ENCODE results near the gene KCNQ1. TPM values are rescaled to one million over a fixed set of nuclear protein-coding genes. Genes with fewer than 3 reads are reported as not detected.

Gene KCNQ1
- total and polyA plus RNA-seq, 4 donors = 15.4 to 41.7 (median 26.2) TPM

- ATAC-seq (ENCODE audit: insufficient read depth, low FRiP score) (no peak), DNase-seq (peak; percentile 57 to 75 (median 61))
- peaks cover 9 to 26% (median 15%) of the 10 kb centered on the region in 3 donors for H3K27me3 ChIP-seq (ENCODE audit: control insufficient read depth in 3 of 3, insufficient read depth in 3 of 3, low read length in 2 of 3)
- H3K4me3 ChIP-seq = no peak overlapping the region
- H3K9me3 ChIP-seq (ENCODE audit: control insufficient read depth in 4 of 4, insufficient read depth in 3 of 4, low read length in 3 of 4) = peaks cover 0 to 6% (median 0%) of the 10 kb centered on the region in 4 donors
- peaks cover 0 to 67% (median 13%) of the 10 kb centered on the region in 5 donors for H3K4me1 ChIP-seq (ENCODE audit: control insufficient read depth in 5 of 5, insufficient read depth in 5 of 5, low read length in 5 of 5)
- no peaks in the 10 kb centered on the region for H3K36me3 ChIP-seq (ENCODE audit: control insufficient read depth in 4 of 4, insufficient read depth in 4 of 4, low read length in 4 of 4)
- TF ChIP-seq, protein P1, sequence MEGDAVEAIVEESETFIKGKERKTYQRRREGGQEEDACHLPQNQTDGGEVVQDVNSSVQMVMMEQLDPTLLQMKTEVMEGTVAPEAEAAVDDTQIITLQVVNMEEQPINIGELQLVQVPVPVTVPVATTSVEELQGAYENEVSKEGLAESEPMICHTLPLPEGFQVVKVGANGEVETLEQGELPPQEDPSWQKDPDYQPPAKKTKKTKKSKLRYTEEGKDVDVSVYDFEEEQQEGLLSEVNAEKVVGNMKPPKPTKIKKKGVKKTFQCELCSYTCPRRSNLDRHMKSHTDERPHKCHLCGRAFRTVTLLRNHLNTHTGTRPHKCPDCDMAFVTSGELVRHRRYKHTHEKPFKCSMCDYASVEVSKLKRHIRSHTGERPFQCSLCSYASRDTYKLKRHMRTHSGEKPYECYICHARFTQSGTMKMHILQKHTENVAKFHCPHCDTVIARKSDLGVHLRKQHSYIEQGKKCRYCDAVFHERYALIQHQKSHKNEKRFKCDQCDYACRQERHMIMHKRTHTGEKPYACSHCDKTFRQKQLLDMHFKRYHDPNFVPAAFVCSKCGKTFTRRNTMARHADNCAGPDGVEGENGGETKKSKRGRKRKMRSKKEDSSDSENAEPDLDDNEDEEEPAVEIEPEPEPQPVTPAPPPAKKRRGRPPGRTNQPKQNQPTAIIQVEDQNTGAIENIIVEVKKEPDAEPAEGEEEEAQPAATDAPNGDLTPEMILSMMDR (IDR thresholded peaks at IDR 0.05; ENCODE audit: control extremely low read depth, extremely low read depth) = no peak
- H3K9ac ChIP-seq (ENCODE audit: insufficient read depth in 1 of 2, low read length in 2 of 2) = no peak overlapping the region
- H3K27ac ChIP-seq (ENCODE audit: low read depth in 1 of 2, low read length in 1 of 2) = no peak overlapping the region
- WGBS, 2 donors = 89 to 91% methylated on average over 11 of the region's 11 CpGs
Measured at GRCh38 chr11:2865922-2866577, 421.2 kb downstream of the KCNQ1 start.

DNA sequence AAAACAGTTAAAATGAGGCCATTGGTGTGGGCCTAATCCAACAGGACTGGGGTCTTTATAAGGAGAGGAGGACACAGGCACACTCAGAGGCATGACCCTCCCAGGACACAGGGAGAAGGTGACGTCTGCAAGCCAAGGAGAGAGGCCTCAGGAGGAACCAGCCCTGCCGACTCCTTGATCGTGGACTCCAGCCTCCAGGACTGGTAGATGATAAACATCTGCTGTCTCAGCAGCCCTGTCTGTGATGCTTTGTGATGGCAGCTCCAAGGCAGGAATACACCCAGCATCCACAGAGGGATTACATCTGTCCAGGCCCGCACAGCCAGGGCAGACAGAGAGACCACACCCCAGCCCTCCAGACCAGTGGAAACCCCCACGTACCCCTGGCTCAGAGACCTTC lies 422.3 kb downstream of the KCNQ1 start:
- Histone ChIP-seq H3K27ac (ENCODE audit: low read depth in 1 of 2, low read length in 1 of 2) (no peak overlapping the region), H3K4me3 (no peak overlapping the region), H3K9ac (ENCODE audit: insufficient read depth in 1 of 2, low read length in 2 of 2) (no peak overlapping the region), H3K36me3 (ENCODE audit: control insufficient read depth in 4 of 4, insufficient read depth in 4 of 4, low read length in 4 of 4) (no peaks in the 10 kb centered on the region), H3K9me3 (ENCODE audit: control insufficient read depth in 4 of 4, insufficient read depth in 3 of 4, low read length in 3 of 4) (peaks cover 0 to 6% (median 0%) of the 10 kb centered on the region in 4 donors), H3K27me3 (ENCODE audit: control insufficient read depth in 3 of 3, insufficient read depth in 3 of 3, low read length in 2 of 3) (peaks cover 9 to 21% (median 15%) of the 10 kb centered on the region in 3 donors), H3K4me1 (ENCODE audit: control insufficient read depth in 5 of 5, insufficient read depth in 5 of 5, low read length in 5 of 5) (peaks cover 0 to 77% (median 24%) of the 10 kb centered on the region in 5 donors)
- TF ChIP-seq, protein P1 (IDR thresholded peaks at IDR 0.05; ENCODE audit: control extremely low read depth, extremely low read depth) = no peak
- 89 to 98% methylated on average over 5 of the region's 5 CpGs for WGBS, 2 donors
- no peak for ATAC-seq (ENCODE audit: insufficient read depth, low FRiP score)
- DNase-seq = no peak

GRCh38 chr11:2867722-2868505 lies 423.1 kb downstream of the KCNQ1 start:
- Histone ChIP-seq H3K36me3 (ENCODE audit: control insufficient read depth in 4 of 4, insufficient read depth in 4 of 4, low read length in 4 of 4) (no peaks in the 10 kb centered on the region), H3K4me1 (ENCODE audit: control insufficient read depth in 5 of 5, insufficient read depth in 5 of 5, low read length in 5 of 5) (peaks cover 0 to 77% (median 24%) of the 10 kb centered on the region in 5 donors), H3K4me3 (no peak overlapping the region), H3K9me3 (ENCODE audit: control insufficient read depth in 4 of 4, insufficient read depth in 3 of 4, low read length in 3 of 4) (peaks cover 0 to 6% (median 0%) of the 10 kb centered on the region in 4 donors), H3K27ac (ENCODE audit: low read depth in 1 of 2, low read length in 1 of 2) (no peak overlapping the region), H3K27me3 (ENCODE audit: control insufficient read depth in 3 of 3, insufficient read depth in 3 of 3, low read length in 2 of 3) (peaks cover 9 to 21% (median 15%) of the 10 kb centered on the region in 3 donors), H3K9ac (ENCODE audit: insufficient read depth in 1 of 2, low read length in 2 of 2) (peak overlapping the region in 1 of 2 donors; percentile 32)
- TF ChIP-seq, protein P1 (IDR thresholded peaks at IDR 0.05; ENCODE audit: control extremely low read depth, extremely low read depth) = no peak
- WGBS, 2 donors = 52 to 54% methylated on average over 25 of the region's 25 CpGs
- ATAC-seq (ENCODE audit: insufficient read depth, low FRiP score) (no peak), DNase-seq (peak in 1 of 3 donors; percentile 58)
